ENCODE measurements around the gene EFS.
"Not testable (repeated sequence)": the region's sequence is repeated elsewhere in the genome, so short reads cannot be mapped to it uniquely, and the experiment has no call there.

Gene EFS

DNA sequence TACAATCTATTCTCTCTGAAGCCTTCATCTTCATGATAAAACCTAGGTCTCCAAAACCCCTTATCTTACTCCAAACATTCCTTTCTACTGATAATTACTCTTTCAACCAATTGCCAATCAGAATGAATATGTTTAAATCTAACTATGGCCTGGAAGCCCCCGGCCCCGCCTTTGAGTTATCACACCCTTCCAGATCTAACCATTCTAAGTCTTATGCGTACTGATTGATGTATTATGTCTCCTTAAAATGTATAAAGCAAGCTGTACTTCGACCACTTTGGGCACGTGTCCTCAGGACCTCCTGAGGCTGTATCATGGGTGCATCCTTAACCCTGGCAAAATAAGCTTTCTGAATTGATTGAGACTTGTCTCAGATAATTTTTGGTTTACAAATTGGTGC is 29.3 kb downstream of the EFS start:
- H3K4me3 ChIP-seq (ENCODE audit: low read length), result no peak overlapping the region
- H3K27me3 ChIP-seq (ENCODE audit: control insufficient read depth, insufficient read depth, low read length), result no peaks in the 10 kb centered on the region
- H3K9me3 ChIP-seq (ENCODE audit: control insufficient read depth, low read depth, low read length), result peaks cover 9% of the 10 kb centered on the region

DNA sequence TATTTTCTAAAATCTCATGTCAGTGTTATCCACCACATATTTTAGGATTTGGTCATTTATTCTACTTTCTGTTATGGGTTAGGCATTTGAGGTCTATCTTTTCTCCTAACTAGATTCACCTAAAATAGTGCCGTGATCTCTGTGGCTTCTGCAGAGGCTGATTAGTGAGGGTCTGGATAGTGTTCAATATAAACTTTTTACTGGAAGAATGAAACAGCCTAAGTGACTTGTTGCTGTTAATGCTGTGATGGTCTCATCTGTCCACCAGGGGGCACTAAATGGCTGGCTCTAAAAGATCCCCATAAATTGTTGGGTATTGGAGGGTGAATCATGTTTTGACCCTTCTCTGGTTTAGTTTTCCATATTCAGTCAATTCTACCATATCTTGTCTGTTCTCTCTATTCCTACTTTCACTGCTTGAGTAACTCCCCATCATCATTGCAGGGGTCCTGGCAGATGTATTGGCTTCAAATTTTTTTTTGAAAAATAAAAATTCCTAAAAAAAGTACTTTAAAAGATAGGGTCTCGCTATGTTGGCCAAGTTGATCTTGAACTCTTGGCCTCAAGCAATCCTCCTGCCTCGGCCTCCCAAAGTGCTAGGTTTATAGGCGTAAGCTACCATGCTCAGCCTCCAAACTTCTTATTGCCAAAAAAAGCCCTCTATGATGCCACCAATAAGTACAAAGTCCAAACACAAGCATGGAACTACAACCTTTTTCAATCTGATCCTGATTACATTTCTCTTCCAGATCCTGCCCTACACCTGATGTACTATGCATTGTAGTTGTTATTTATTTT is 36.8 kb downstream of the EFS start:
- H3K36me3 ChIP-seq (ENCODE audit: control insufficient read depth, low read depth, low read length), result peaks cover 31% of the 10 kb centered on the region
- H3K4me3 ChIP-seq (ENCODE audit: low read length), result no peak overlapping the region
- H3K27me3 ChIP-seq (ENCODE audit: control insufficient read depth, insufficient read depth, low read length), result no peaks in the 10 kb centered on the region
- peaks cover 6% of the 10 kb centered on the region for H3K4me1 ChIP-seq (ENCODE audit: control insufficient read depth, low read depth, low read length)
- no peak overlapping the region for H3K27ac ChIP-seq (ENCODE audit: low read length)
- no peaks in the 10 kb centered on the region for H3K9me3 ChIP-seq (ENCODE audit: control insufficient read depth, low read depth, low read length)
- H3K9ac ChIP-seq (ENCODE audit: low read length), result no peak overlapping the region

More for the DNA sequence above, 29.3 kb downstream of the EFS start:
- H3K4me1 ChIP-seq (ENCODE audit: control insufficient read depth, low read depth, low read length), result no peaks in the 10 kb centered on the region
- H3K27ac ChIP-seq (ENCODE audit: low read length), result no peak overlapping the region
- no peaks in the 10 kb centered on the region for H3K36me3 ChIP-seq (ENCODE audit: control insufficient read depth, low read depth, low read length)
- H3K9ac ChIP-seq (ENCODE audit: low read length), result no peak overlapping the region

GRCh38 chr14:23326491-23327332 is 38.3 kb downstream of the EFS start:
- peaks cover 36% of the 10 kb centered on the region for H3K36me3 ChIP-seq (ENCODE audit: control insufficient read depth, low read depth, low read length)
- no peak overlapping the region for H3K4me3 ChIP-seq (ENCODE audit: low read length)
- no peak overlapping the region for H3K27ac ChIP-seq (ENCODE audit: low read length)
- no peak overlapping the region for H3K9ac ChIP-seq (ENCODE audit: low read length)
- no peaks in the 10 kb centered on the region for H3K9me3 ChIP-seq (ENCODE audit: control insufficient read depth, low read depth, low read length)
- H3K4me1 ChIP-seq (ENCODE audit: control insufficient read depth, low read depth, low read length), result peaks cover 13% of the 10 kb centered on the region
- no peaks in the 10 kb centered on the region for H3K27me3 ChIP-seq (ENCODE audit: control insufficient read depth, insufficient read depth, low read length)

GRCh38 chr14:23325746-23326145 is 39.2 kb downstream of the EFS start:
- H3K4me3 ChIP-seq (ENCODE audit: low read length); H3K9ac ChIP-seq (ENCODE audit: low read length); H3K27me3 ChIP-seq (ENCODE audit: control insufficient read depth, insufficient read depth, low read length); H3K9me3 ChIP-seq (ENCODE audit: control insufficient read depth, low read depth, low read length); H3K27ac ChIP-seq (ENCODE audit: low read length): not testable (repeated sequence)
- Histone ChIP-seq H3K4me1 (ENCODE audit: control insufficient read depth, low read depth, low read length) (peaks cover 13% of the 10 kb centered on the region), H3K36me3 (ENCODE audit: control insufficient read depth, low read depth, low read length) (peaks cover 36% of the 10 kb centered on the region)

- Histone ChIP-seq H3K36me3 (ENCODE audit: control insufficient read depth, low read depth, low read length) (peaks cover 36% of the 10 kb centered on the region), H3K27ac (ENCODE audit: low read length) (no peak overlapping the region), H3K27me3 (ENCODE audit: control insufficient read depth, insufficient read depth, low read length) (no peaks in the 10 kb centered on the region), H3K9ac (ENCODE audit: low read length) (no peak overlapping the region), H3K4me3 (ENCODE audit: low read length) (no peak overlapping the region), H3K9me3 (ENCODE audit: control insufficient read depth, low read depth, low read length) (no peaks in the 10 kb centered on the region), H3K4me1 (ENCODE audit: control insufficient read depth, low read depth, low read length) (peaks cover 19% of the 10 kb centered on the region)
These were observed 40.0 kb downstream of the EFS start for GRCh38 chr14:23324993-23325392.

GRCh38 chr14:23324455-23324846 is 40.5 kb downstream of the EFS start:
- Histone ChIP-seq H3K36me3 (ENCODE audit: control insufficient read depth, low read depth, low read length) (peaks cover 36% of the 10 kb centered on the region), H3K9me3 (ENCODE audit: control insufficient read depth, low read depth, low read length) (no peaks in the 10 kb centered on the region), H3K4me1 (ENCODE audit: control insufficient read depth, low read depth, low read length) (peaks cover 22% of the 10 kb centered on the region), H3K4me3 (ENCODE audit: low read length) (no peak overlapping the region), H3K27ac (ENCODE audit: low read length) (no peak overlapping the region), H3K9ac (ENCODE audit: low read length) (no peak overlapping the region), H3K27me3 (ENCODE audit: control insufficient read depth, insufficient read depth, low read length) (no peaks in the 10 kb centered on the region)

GRCh38 chr14:23323838-23324454 is 41.0 kb downstream of the EFS start:
- H3K9me3 ChIP-seq (ENCODE audit: control insufficient read depth, low read depth, low read length), result no peaks in the 10 kb centered on the region
- H3K4me1 ChIP-seq (ENCODE audit: control insufficient read depth, low read depth, low read length), result peaks cover 22% of the 10 kb centered on the region
- H3K27ac ChIP-seq (ENCODE audit: low read length), result no peak overlapping the region
- no peaks in the 10 kb centered on the region for H3K27me3 ChIP-seq (ENCODE audit: control insufficient read depth, insufficient read depth, low read length)
- no peak overlapping the region for H3K4me3 ChIP-seq (ENCODE audit: low read length)
- H3K9ac ChIP-seq (ENCODE audit: low read length), result no peak overlapping the region
- H3K36me3 ChIP-seq (ENCODE audit: control insufficient read depth, low read depth, low read length), result peaks cover 36% of the 10 kb centered on the region

- Histone ChIP-seq H3K4me1 (ENCODE audit: control insufficient read depth, low read depth, low read length) (peaks cover 22% of the 10 kb centered on the region), H3K4me3 (ENCODE audit: low read length) (peak overlapping the region; percentile 87), H3K9ac (ENCODE audit: low read length) (peak overlapping the region; percentile 94), H3K36me3 (ENCODE audit: control insufficient read depth, low read depth, low read length) (peaks cover 36% of the 10 kb centered on the region), H3K27ac (ENCODE audit: low read length) (peak overlapping the region; percentile 85), H3K27me3 (ENCODE audit: control insufficient read depth, insufficient read depth, low read length) (no peaks in the 10 kb centered on the region), H3K9me3 (ENCODE audit: control insufficient read depth, low read depth, low read length) (no peaks in the 10 kb centered on the region)
These were observed 42.1 kb downstream of the EFS start for GRCh38 chr14:23322568-23323517.

- Histone ChIP-seq H3K9me3 (ENCODE audit: control insufficient read depth, low read depth, low read length) (no peaks in the 10 kb centered on the region), H3K4me1 (ENCODE audit: control insufficient read depth, low read depth, low read length) (peaks cover 22% of the 10 kb centered on the region), H3K27me3 (ENCODE audit: control insufficient read depth, insufficient read depth, low read length) (no peaks in the 10 kb centered on the region), H3K27ac (ENCODE audit: low read length) (peak overlapping the region; percentile 85), H3K9ac (ENCODE audit: low read length) (peak overlapping the region; percentile 94), H3K4me3 (ENCODE audit: low read length) (peak overlapping the region; percentile 87), H3K36me3 (ENCODE audit: control insufficient read depth, low read depth, low read length) (peaks cover 36% of the 10 kb centered on the region)
These were observed 43.1 kb downstream of the EFS start for GRCh38 chr14:23321572-23322547.

Measured in iPS-18a (cell line).